ENCODE results near the gene OTULIN.

The OTULIN gene

DNA sequence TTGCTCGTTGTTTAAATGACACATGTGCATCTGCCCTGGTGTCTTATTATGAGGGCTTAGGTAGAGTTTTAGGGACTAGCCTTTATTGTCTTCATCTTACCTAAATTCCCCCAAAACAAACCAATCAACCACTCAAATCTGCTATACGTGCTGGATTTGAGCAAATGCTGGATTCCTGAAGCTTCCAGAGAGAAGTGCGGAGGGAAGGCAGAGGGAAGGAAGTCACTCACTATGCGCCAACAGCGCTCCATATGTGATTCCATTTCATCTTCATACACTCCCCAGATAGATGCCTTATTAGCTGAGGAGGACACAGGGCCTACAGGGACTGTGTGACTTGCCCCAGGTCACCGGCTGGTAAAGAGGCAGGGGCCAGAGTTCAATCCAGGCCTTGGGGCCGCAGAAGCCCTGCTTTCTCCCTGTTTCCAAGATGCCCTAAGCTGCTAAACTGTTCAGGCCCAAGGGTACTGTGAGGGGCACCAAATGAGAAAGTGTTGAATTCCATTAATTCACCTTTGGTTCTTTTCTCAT lies 63.5 kb downstream of the OTULIN start:
- Histone ChIP-seq H3K27ac (ENCODE audit: insufficient read depth, low read depth, low read length, poor library complexity, severe bottlenecking) (peak overlapping the region; percentile 91), H3K27me3 (ENCODE audit: control insufficient read depth, insufficient read depth, low read length, poor library complexity, severe bottlenecking) (no peaks in the 10 kb centered on the region), H3K4me1 (ENCODE audit: control insufficient read depth, insufficient read depth, low read length) (peaks cover 38% of the 10 kb centered on the region), H3K36me3 (ENCODE audit: control insufficient read depth, insufficient read depth, low read length) (no peaks in the 10 kb centered on the region), H3K4me3 (ENCODE audit: insufficient read depth, low read depth, low read length) (no peak overlapping the region), H3K9me3 (ENCODE audit: control insufficient read depth, low read length) (no peaks in the 10 kb centered on the region)
- 47 to 52% methylated on average over 7 of the region's 7 CpGs for WGBS, 2 experiments

DNA sequence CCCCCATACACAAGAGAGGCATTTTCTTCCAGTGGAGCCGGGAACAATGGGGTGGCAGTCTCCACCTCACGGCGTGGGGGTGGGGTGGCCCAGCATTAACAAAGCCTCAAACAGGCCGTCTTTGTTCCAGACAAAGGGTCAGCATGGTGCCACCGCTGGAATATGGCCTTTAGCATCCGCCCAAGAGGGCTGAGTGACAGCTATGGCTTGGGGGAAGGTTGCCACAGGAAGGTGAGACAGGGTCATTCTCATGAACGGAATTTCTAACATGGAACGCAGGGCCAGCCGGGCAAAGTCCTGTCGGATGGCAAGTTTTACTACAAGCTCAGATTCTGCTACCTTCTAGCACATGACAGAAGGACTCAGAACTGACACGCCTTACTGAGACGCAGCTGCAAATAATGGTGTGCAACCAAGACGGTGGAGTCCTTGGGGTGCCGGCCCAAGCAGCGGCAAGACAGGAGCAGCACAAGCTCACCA lies 64.0 kb downstream of the OTULIN start:
- Histone ChIP-seq H3K36me3 (ENCODE audit: control insufficient read depth, insufficient read depth, low read length) (no peaks in the 10 kb centered on the region), H3K4me1 (ENCODE audit: control insufficient read depth, insufficient read depth, low read length) (peaks cover 40% of the 10 kb centered on the region), H3K27ac (ENCODE audit: insufficient read depth, low read depth, low read length, poor library complexity, severe bottlenecking) (peak overlapping the region; percentile 91), H3K4me3 (ENCODE audit: insufficient read depth, low read depth, low read length) (no peak overlapping the region), H3K27me3 (ENCODE audit: control insufficient read depth, insufficient read depth, low read length, poor library complexity, severe bottlenecking) (no peaks in the 10 kb centered on the region), H3K9me3 (ENCODE audit: control insufficient read depth, low read length) (no peaks in the 10 kb centered on the region)
- 16% methylated on average over 15 of the region's 15 CpGs for WGBS, 2 experiments

DNA sequence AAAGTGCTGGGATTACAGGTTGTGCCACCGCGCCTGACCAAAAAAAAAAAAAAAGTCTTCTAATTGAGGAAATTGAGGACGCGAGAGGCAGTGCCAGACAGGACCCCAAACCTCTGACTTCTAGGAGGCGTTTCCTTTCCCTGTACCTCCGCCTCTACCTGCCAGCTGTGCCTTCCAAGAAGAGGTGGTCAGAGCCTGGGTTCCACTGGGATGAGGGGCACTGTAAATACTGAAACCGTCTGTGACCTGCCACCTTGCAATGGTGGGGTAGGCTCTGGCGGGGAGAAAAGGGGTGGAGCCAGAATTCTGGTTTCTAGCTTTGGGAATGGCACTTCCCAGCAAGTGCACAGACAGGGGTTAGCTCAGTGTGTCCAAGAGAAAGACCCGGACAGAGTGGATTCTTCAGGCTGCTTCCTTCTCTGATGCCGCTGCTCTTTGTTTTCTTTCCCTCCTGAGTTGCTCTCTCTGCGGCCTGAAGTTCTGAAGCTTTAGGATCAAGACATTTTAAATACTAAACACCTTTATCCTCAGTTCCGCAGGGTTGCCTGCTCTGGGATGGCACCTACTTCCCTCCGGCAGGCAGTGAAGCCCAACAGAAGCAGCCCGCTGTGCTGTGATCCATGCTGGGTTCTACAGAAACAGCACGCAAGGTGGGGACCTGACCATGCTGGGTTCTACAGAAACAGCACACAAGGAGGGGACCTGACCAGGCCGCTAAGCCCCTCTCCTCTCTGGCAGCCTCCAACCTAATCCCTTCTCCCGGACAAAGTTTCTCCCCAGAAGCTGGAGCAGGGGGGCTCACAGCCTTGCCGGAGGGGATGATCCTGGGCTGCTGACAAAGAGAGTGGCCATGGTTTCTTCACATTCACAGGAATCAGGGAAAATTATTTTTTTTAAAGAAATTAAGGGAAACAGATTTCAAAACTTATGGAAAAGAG lies 65.2 kb downstream of the OTULIN start:
- Histone ChIP-seq H3K4me1 (ENCODE audit: control insufficient read depth, insufficient read depth, low read length) (peaks cover 40% of the 10 kb centered on the region), H3K27me3 (ENCODE audit: control insufficient read depth, insufficient read depth, low read length, poor library complexity, severe bottlenecking) (no peaks in the 10 kb centered on the region), H3K27ac (ENCODE audit: insufficient read depth, low read depth, low read length, poor library complexity, severe bottlenecking) (peak overlapping the region; percentile 50), H3K4me3 (ENCODE audit: insufficient read depth, low read depth, low read length) (no peak overlapping the region), H3K36me3 (ENCODE audit: control insufficient read depth, insufficient read depth, low read length) (no peaks in the 10 kb centered on the region), H3K9me3 (ENCODE audit: control insufficient read depth, low read length) (no peaks in the 10 kb centered on the region)
- 65% methylated on average over 18 of the region's 18 CpGs for WGBS, 2 experiments

DNA sequence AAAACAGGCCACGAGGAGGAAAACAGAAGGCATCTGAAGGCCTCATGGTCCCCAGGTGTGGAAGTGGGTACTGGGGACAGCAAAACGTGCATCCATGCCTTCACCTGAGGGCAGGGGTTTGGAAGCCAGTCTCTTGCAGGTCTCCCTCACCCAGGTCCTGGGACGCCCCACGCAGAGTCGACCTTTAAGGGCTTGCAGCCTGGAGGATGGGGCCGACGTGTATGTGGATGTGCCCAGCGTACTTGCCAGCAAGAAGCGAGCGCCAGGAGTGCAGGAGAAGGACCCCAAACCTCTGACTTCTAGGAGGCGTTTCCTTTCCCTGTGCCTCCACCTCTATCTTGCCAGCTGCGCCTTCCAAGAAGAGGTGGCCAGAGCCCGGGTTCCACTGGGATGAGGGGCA lies 65.9 kb downstream of the OTULIN start:
- Histone ChIP-seq H3K4me3 (ENCODE audit: insufficient read depth, low read depth, low read length) (no peak overlapping the region), H3K9me3 (ENCODE audit: control insufficient read depth, low read length) (no peaks in the 10 kb centered on the region), H3K36me3 (ENCODE audit: control insufficient read depth, insufficient read depth, low read length) (no peaks in the 10 kb centered on the region), H3K27me3 (ENCODE audit: control insufficient read depth, insufficient read depth, low read length, poor library complexity, severe bottlenecking) (no peaks in the 10 kb centered on the region), H3K4me1 (ENCODE audit: control insufficient read depth, insufficient read depth, low read length) (peaks cover 40% of the 10 kb centered on the region), H3K27ac (ENCODE audit: insufficient read depth, low read depth, low read length, poor library complexity, severe bottlenecking) (no peak overlapping the region)
- WGBS, 2 experiments: 92 to 94% methylated on average over 13 of the region's 13 CpGs

DNA sequence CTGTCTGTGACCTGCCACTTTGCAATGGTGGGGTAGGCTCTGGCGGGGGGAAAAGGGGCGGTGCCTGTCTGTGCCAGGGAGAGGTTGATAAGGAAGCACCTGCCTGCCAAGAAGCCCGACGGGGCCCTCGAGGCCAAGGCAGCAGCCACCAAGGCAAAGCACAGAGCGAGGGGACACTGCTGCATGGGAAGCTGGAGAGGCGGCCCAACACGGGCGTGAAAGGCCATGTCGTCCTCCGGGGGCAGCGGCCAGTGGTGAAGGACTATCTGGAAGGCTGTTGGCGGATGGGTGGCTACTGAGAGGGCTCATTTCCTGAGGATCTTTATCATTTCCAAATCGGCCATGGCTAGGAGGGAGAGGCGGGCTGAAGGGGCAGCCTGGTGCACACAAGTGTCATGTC lies 66.4 kb downstream of the OTULIN start:
- Histone ChIP-seq H3K9me3 (ENCODE audit: control insufficient read depth, low read length) (no peaks in the 10 kb centered on the region), H3K4me1 (ENCODE audit: control insufficient read depth, insufficient read depth, low read length) (peaks cover 40% of the 10 kb centered on the region), H3K4me3 (ENCODE audit: insufficient read depth, low read depth, low read length) (no peak overlapping the region), H3K36me3 (ENCODE audit: control insufficient read depth, insufficient read depth, low read length) (no peaks in the 10 kb centered on the region), H3K27me3 (ENCODE audit: control insufficient read depth, insufficient read depth, low read length, poor library complexity, severe bottlenecking) (no peaks in the 10 kb centered on the region), H3K27ac (ENCODE audit: insufficient read depth, low read depth, low read length, poor library complexity, severe bottlenecking) (no peak overlapping the region)
- WGBS, 2 experiments: 94 to 95% methylated on average over 15 of the region's 15 CpGs

DNA sequence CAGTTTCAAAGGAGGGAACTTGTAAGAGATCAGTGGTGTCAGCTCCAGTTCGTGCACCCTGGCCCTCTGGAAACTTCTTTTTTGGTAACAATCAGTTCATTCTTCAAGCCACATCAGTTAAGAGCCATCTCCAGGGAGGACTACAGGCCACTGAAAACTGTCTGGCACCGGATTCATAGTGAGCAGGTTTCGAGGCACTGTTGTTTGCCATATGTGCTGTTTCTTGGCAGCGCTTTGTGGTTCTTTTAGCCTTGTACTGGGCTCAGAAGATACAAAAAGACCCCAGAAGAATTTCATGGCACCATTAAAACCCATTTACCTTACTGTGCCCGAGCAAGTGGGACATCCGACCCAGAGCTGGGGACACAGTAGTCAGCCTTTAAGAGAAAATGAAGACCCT lies 68.5 kb downstream of the OTULIN start:
- Histone ChIP-seq H3K27me3 (ENCODE audit: control insufficient read depth, insufficient read depth, low read length, poor library complexity, severe bottlenecking) (no peaks in the 10 kb centered on the region), H3K9me3 (ENCODE audit: control insufficient read depth, low read length) (no peaks in the 10 kb centered on the region), H3K4me3 (ENCODE audit: insufficient read depth, low read depth, low read length) (no peak overlapping the region), H3K27ac (ENCODE audit: insufficient read depth, low read depth, low read length, poor library complexity, severe bottlenecking) (no peak overlapping the region), H3K36me3 (ENCODE audit: control insufficient read depth, insufficient read depth, low read length) (no peaks in the 10 kb centered on the region), H3K4me1 (ENCODE audit: control insufficient read depth, insufficient read depth, low read length) (peaks cover 30% of the 10 kb centered on the region)
- WGBS, 2 experiments: 91 to 92% methylated on average over 6 of the region's 6 CpGs

DNA sequence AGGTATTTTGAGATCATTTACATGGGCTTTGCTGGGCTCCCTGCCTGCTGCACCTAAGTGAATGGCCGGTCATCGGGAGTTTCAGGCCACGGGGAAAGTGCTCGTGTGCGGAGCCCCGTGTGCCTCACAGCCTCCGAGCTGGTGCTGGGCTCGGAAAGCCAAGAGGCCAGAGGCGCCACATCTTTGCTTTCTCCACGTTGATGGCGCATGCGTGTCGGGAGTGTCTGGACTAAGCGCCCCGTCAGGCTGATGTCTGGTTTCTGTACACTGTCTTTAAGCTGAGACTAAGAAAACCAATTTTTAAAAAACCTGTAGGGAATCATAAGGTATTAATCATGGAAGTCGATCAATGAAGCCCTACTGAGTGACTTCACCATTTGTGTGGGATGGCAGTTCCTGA lies 69.1 kb downstream of the OTULIN start:
- Histone ChIP-seq H3K36me3 (ENCODE audit: control insufficient read depth, insufficient read depth, low read length) (no peaks in the 10 kb centered on the region), H3K4me1 (ENCODE audit: control insufficient read depth, insufficient read depth, low read length) (peaks cover 23% of the 10 kb centered on the region), H3K27ac (ENCODE audit: insufficient read depth, low read depth, low read length, poor library complexity, severe bottlenecking) (no peak overlapping the region), H3K9me3 (ENCODE audit: control insufficient read depth, low read length) (no peaks in the 10 kb centered on the region), H3K27me3 (ENCODE audit: control insufficient read depth, insufficient read depth, low read length, poor library complexity, severe bottlenecking) (no peaks in the 10 kb centered on the region), H3K4me3 (ENCODE audit: insufficient read depth, low read depth, low read length) (no peak overlapping the region)
- 94 to 97% methylated on average over 16 of the region's 16 CpGs for WGBS, 2 experiments

DNA sequence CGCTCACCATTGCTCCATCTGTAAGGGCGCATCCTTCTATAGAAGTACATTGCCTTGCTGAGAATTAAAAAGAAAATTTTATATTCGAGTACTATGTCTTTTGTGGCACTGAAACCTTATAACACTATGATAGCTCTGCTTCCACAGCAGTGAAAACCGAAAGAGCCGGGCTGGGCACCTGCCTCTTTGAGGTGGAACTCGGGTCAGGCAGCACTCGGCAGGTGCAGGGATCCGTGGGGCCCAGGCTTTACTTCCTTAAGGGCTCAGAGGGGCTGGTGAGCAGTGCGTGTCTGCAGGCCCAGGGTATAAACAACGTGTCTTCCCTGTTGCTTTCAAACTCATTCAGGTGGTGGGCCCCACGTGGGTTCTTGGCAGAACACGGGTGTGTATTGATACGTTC lies 69.9 kb downstream of the OTULIN start:
- WGBS, 2 experiments: 91 to 94% methylated on average over 12 to 13 of the region's 13 CpGs
- Histone ChIP-seq H3K27ac (ENCODE audit: insufficient read depth, low read depth, low read length, poor library complexity, severe bottlenecking) (no peak overlapping the region), H3K4me1 (ENCODE audit: control insufficient read depth, insufficient read depth, low read length) (peaks cover 20% of the 10 kb centered on the region), H3K27me3 (ENCODE audit: control insufficient read depth, insufficient read depth, low read length, poor library complexity, severe bottlenecking) (no peaks in the 10 kb centered on the region), H3K36me3 (ENCODE audit: control insufficient read depth, insufficient read depth, low read length) (no peaks in the 10 kb centered on the region), H3K9me3 (ENCODE audit: control insufficient read depth, low read length) (no peaks in the 10 kb centered on the region), H3K4me3 (ENCODE audit: insufficient read depth, low read depth, low read length) (no peak overlapping the region)

DNA sequence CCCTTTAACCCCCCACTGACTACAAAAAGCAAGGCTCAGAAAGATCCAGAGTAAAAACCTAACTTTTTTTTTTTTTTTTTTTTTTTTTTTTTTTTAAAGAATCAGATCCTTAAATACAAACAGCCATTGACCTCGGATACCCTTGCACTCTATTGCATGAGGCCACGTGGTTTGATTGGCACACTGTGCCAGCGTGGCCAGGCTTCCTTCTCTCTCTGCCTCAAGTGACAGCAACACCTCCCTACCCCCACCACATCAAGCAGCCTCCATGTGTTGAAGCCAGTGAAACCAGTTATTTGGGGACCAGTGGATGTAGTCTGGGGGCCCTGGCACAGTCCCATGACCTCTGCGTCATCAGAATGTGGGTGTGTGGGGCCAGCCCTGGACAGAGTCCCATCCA lies 71.4 kb downstream of the OTULIN start:
- no peaks in the 10 kb centered on the region for H3K9me3 ChIP-seq (ENCODE audit: control insufficient read depth, low read length)
- H3K27ac ChIP-seq (ENCODE audit: insufficient read depth, low read depth, low read length, poor library complexity, severe bottlenecking): no peak overlapping the region
- H3K4me3 ChIP-seq (ENCODE audit: insufficient read depth, low read depth, low read length): no peak overlapping the region
- no peaks in the 10 kb centered on the region for H3K27me3 ChIP-seq (ENCODE audit: control insufficient read depth, insufficient read depth, low read length, poor library complexity, severe bottlenecking)
- WGBS, 2 experiments: 91 to 93% methylated on average over 4 of the region's 4 CpGs
- H3K4me1 ChIP-seq (ENCODE audit: control insufficient read depth, insufficient read depth, low read length): peaks cover 4% of the 10 kb centered on the region
- no peaks in the 10 kb centered on the region for H3K36me3 ChIP-seq (ENCODE audit: control insufficient read depth, insufficient read depth, low read length)

DNA sequence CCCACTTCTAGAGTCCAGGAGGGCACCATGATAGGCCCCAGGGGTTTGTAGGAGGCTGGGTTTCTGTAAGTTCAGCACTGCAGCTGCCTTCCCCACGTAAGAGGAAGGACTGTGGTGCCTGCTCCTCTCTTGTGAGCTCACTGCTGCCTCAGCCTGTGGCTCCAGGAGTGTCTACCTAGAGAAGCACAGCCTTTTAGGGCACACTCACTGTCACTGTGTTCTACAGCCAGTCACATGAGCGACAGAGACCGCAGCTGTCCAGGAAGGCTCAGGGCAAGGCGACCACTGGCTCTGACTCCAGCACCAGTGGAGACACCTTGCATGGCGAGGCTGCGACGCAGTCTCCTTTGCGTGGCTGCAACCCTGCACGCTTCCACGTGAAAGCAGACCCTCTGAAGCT lies 72.8 kb downstream of the OTULIN start:
- H3K27me3 ChIP-seq (ENCODE audit: control insufficient read depth, insufficient read depth, low read length, poor library complexity, severe bottlenecking): no peaks in the 10 kb centered on the region
- 92% methylated on average over 10 of the region's 10 CpGs for WGBS, 2 experiments

More for the DNA sequence above, 72.8 kb downstream of the OTULIN start:
- Histone ChIP-seq H3K4me3 (ENCODE audit: insufficient read depth, low read depth, low read length) (no peak overlapping the region), H3K4me1 (ENCODE audit: control insufficient read depth, insufficient read depth, low read length) (peaks cover 16% of the 10 kb centered on the region), H3K9me3 (ENCODE audit: control insufficient read depth, low read length) (no peaks in the 10 kb centered on the region), H3K27ac (ENCODE audit: insufficient read depth, low read depth, low read length, poor library complexity, severe bottlenecking) (no peak overlapping the region), H3K36me3 (ENCODE audit: control insufficient read depth, insufficient read depth, low read length) (no peaks in the 10 kb centered on the region)

Data from ectodermal cell (in vitro differentiated cells).